Lower lobe of right lung (tissue), 2 donors: ENCODE results near the gene HDGF. TPM values are rescaled to one million over a fixed set of nuclear protein-coding genes. Genes with fewer than 3 reads are reported as not detected.

Experiments
- ATAC-seq, 2 donors: fragments of 200-7000 bp; cut with Tn5 transposase; one replicate each; pipeline ENCODE4 v1.9.1; 2020 to 2022; ENCODE audit warnings: mild to moderate bottlenecking in 2 of 2, moderate library complexity in 2 of 2
- DNase-seq: peaks from one replicate; pipeline ENCODE4 v3.0.0-alpha.2; 2020
- H3K27ac ChIP-seq: fragments of 200-600 bp; one replicate; pipeline ENCODE4 v1.8.0; 2022
- H3K27me3 ChIP-seq: fragments of 200-600 bp; one replicate; pipeline ENCODE4 v1.8.0; 2022; ENCODE audit warnings: low read depth
- H3K36me3 ChIP-seq: fragments of 200-600 bp; one replicate; pipeline ENCODE4 v1.8.0; 2022; ENCODE audit warnings: mild to moderate bottlenecking
- H3K4me1 ChIP-seq: fragments of 200-600 bp; one replicate; pipeline ENCODE4 v1.8.0; 2022
- H3K4me3 ChIP-seq: fragments of 200-600 bp; one replicate; pipeline ENCODE4 v1.8.0; 2022; ENCODE audit warnings: mild to moderate bottlenecking
- H3K9me3 ChIP-seq: fragments of 200-600 bp; one replicate; pipeline ENCODE4 v1.8.0; 2022
- intact Hi-C: fragments of 100-400 bp; cut with DNase I; formaldehyde crosslinking; loops from one replicate; pipeline ENCODE4 v1.11.0; 2022
- total RNA-seq: library from RNA; stranded (reverse); fragmentation: NEBNext Ultra II Directional; extraction: Animal tissue kit (Norgen Biotek cat#: 25700); gene quantifications from one replicate; pipeline ENCODE4 v1.2.1, GENCODE V29; 2021
- TF ChIP-seq, protein P1 (sequence below): fragments of 200-600 bp; IDR thresholded peaks from one replicate; pipeline ENCODE4 v1.8.0; 2022; ENCODE audit warnings: antibody characterized with exemption, mild to moderate bottlenecking
- donor health status: DM: no; HTN: yes; CAD: no; lungs with severe emphysema.

Gene HDGF
- total RNA-seq, 1 donor from 2014 or later, result 146 TPM

DNA sequence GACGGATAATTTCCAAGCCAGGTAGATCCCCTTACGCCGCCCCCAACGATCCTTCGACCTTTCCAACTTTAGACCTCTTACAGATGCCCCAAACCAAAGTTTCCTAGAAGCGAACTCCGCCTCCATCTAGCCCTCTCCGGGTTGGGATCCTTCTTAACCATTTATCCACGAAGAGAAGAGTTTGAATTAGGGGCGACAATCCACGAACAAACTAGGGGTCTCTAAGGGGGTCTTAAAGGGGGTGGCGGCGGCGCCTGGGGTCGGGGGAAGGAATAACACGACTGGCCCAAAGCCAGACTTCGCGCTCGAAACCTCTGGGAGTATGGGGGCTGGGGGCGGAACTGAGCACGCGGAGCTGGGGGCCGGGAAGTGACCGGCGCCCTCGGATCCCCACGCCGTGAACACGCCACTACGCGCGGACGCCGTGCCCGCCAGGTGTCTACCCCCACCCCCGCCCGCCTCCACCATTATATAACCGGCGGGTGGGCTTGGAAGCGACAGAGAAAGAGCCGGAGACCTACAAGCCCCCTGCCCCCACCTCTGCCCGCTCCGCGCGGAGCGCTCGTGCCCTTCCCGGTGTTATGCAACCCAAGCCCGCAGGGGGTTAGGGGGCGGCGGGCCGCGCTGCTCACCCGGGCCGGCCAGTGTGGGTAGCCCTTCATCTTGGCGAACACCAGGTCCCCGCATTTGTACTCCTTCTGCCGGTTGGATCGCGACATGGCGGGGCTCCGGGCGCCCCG lies 594 bp downstream of the HDGF start:
- intact Hi-C loops, result no loop called here
- Histone ChIP-seq H3K4me1 (peaks cover 51% of the 10 kb centered on the region), H3K4me3 (peak overlapping the region; percentile 95), H3K27ac (peak overlapping the region; percentile 99), H3K27me3 (no peaks in the 10 kb centered on the region), H3K36me3 (peaks cover 3% of the 10 kb centered on the region), H3K9me3 (no peaks in the 10 kb centered on the region)
- TF ChIP-seq, protein P1, sequence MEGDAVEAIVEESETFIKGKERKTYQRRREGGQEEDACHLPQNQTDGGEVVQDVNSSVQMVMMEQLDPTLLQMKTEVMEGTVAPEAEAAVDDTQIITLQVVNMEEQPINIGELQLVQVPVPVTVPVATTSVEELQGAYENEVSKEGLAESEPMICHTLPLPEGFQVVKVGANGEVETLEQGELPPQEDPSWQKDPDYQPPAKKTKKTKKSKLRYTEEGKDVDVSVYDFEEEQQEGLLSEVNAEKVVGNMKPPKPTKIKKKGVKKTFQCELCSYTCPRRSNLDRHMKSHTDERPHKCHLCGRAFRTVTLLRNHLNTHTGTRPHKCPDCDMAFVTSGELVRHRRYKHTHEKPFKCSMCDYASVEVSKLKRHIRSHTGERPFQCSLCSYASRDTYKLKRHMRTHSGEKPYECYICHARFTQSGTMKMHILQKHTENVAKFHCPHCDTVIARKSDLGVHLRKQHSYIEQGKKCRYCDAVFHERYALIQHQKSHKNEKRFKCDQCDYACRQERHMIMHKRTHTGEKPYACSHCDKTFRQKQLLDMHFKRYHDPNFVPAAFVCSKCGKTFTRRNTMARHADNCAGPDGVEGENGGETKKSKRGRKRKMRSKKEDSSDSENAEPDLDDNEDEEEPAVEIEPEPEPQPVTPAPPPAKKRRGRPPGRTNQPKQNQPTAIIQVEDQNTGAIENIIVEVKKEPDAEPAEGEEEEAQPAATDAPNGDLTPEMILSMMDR, result peak; percentile 13
- ATAC-seq, result peak; percentile 5 to 29
- DNase-seq, result peak; percentile 80

GRCh38 chr1:156750191-156750672 lies 1.2 kb downstream of the HDGF start:
- DNase-seq (peak; percentile 52), ATAC-seq (peak; percentile 1 to 31)
- intact Hi-C loops, result no loop called here
- TF ChIP-seq, protein P1, result no peak
- Histone ChIP-seq H3K4me1 (peaks cover 58% of the 10 kb centered on the region), H3K9me3 (no peaks in the 10 kb centered on the region), H3K4me3 (peak overlapping the region; percentile 95), H3K27me3 (no peaks in the 10 kb centered on the region), H3K36me3 (peaks cover 4% of the 10 kb centered on the region), H3K27ac (peak overlapping the region; percentile 99)

- no peak for ATAC-seq
- Histone ChIP-seq H3K27ac (peak overlapping the region; percentile 99), H3K9me3 (no peaks in the 10 kb centered on the region), H3K4me1 (peaks cover 60% of the 10 kb centered on the region), H3K27me3 (no peaks in the 10 kb centered on the region), H3K4me3 (peak overlapping the region; percentile 95), H3K36me3 (peaks cover 10% of the 10 kb centered on the region)
- peak; percentile 36 for DNase-seq
- intact Hi-C loops, result no loop called here
- TF ChIP-seq, protein P1, result no peak
These were observed 1.9 kb downstream of the HDGF start for GRCh38 chr1:156749419-156750118.

DNA sequence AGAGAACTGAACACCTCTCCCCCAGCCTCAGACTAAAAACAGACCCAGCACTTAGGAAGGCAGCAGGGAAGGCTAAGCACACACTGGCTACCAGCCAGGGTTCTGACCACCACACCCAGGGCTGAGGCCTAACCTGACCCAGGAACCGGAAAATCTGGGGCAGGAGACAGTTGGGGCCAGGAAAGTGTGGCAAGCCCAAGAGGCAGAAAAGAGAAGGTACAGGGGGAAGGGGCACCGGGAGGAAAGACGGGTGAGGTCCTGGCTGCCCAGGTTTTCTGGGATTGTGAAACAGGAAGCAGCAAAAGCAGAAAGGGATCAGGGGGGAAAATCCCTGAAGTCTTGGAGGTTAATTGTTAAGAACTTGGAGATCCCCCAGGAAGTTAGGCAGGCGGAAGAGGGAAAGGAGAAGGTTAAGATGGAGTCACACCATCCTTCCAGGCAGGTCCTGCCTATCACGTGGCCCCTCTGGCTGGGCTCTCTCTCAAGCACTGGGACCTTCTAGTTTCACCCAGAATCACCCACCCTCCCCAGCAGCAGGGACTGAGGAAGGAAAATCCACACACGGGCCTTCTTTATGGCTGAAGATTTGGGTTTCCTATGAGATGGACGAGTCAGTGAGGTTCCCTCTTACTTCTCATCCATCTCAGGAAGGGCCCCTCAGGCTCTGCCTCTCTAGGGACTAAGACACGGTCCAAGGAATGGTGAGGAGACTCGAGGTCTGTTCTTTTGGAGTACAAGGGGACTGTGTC lies 2.6 kb downstream of the HDGF start:
- peak; percentile 73 for DNase-seq
- H3K4me3 ChIP-seq, result peak overlapping the region; percentile 95
- H3K9me3 ChIP-seq, result no peaks in the 10 kb centered on the region
- peaks cover 60% of the 10 kb centered on the region for H3K4me1 ChIP-seq
- peak; percentile 2 to 26 for ATAC-seq
- TF ChIP-seq, protein P1, result no peak
- H3K36me3 ChIP-seq, result peaks cover 15% of the 10 kb centered on the region
- intact Hi-C loops, result no loop called here
- H3K27me3 ChIP-seq, result no peaks in the 10 kb centered on the region
- peak overlapping the region; percentile 99 for H3K27ac ChIP-seq
